OCI-M2 (cell line): ENCODE data around the gene NOVA2.

Source experiments
- DNase-seq: peaks from one replicate; lab custom pipeline; 2025; ENCODE audit not compliant: unreplicated experiment; lab: John Stamatoyannopoulos, UW

The NOVA2 gene

GRCh38 chr19:45927565-45928261, 46.0 kb downstream of the NOVA2 start:
- peak; percentile 65 for DNase-seq

- no peak for DNase-seq
Observed at GRCh38 chr19:45924891-45925447, 48.7 kb downstream of the NOVA2 start.

- no peak for DNase-seq
Observed at GRCh38 chr19:45922281-45922680, 51.4 kb downstream of the NOVA2 start.

- DNase-seq = no peak
Observed at GRCh38 chr19:45920458-45920857, 53.2 kb downstream of the NOVA2 start.

GRCh38 chr19:45919678-45920077, 54.0 kb downstream of the NOVA2 start:
- no peak for DNase-seq

GRCh38 chr19:45918721-45919120, 54.9 kb downstream of the NOVA2 start:
- DNase-seq = no peak

GRCh38 chr19:45917421-45918091, 56.1 kb downstream of the NOVA2 start:
- DNase-seq = no peak

- DNase-seq = no peak
Observed at GRCh38 chr19:45913874-45914830, 59.5 kb downstream of the NOVA2 start, which contains the start of gene NANOS2. NANOS2 (minus strand) TSS chr19:45914778; CDS start chr19:45914693, 85 bp downstream.

GRCh38 chr19:45911291-45911690, 62.4 kb downstream of the NOVA2 start:
- DNase-seq = no peak

- no peak for DNase-seq
Observed at GRCh38 chr19:45908956-45909355, 64.7 kb downstream of the NOVA2 start.

GRCh38 chr19:45906221-45906620, 67.4 kb downstream of the NOVA2 start:
- DNase-seq = no peak

- no peak for DNase-seq
Observed at GRCh38 chr19:45905011-45905410, 68.7 kb downstream of the NOVA2 start.

- peak; percentile 94 for DNase-seq
Observed at GRCh38 chr19:45902651-45903625, 70.7 kb downstream of the NOVA2 start.

- DNase-seq = no peak
Observed at GRCh38 chr19:45901912-45902650, 71.6 kb downstream of the NOVA2 start, which contains the start of gene MYPOP. MYPOP (minus strand) TSS chr19:45902613; CDS start chr19:45901773, 840 bp downstream.

GRCh38 chr19:45901432-45901911, 72.2 kb downstream of the NOVA2 start:
- DNase-seq = no peak

GRCh38 chr19:45900738-45901431, 72.8 kb downstream of the NOVA2 start:
- DNase-seq = no peak

GRCh38 chr19:45899919-45900589, 73.6 kb downstream of the NOVA2 start:
- DNase-seq = no peak

GRCh38 chr19:45899253-45899652, 74.4 kb downstream of the NOVA2 start:
- no peak for DNase-seq
